ENCODE results near the gene TMPRSS3. TPM values are rescaled to one million over a fixed set of nuclear protein-coding genes. Genes with fewer than 3 reads are reported as not detected.
"Not testable (repeated sequence)": the region's sequence is repeated elsewhere in the genome, so short reads cannot be mapped to it uniquely, and the experiment has no call there.

TMPRSS3 gene
- total RNA-seq, 1 donor from 2014 or later: not detected

DNA sequence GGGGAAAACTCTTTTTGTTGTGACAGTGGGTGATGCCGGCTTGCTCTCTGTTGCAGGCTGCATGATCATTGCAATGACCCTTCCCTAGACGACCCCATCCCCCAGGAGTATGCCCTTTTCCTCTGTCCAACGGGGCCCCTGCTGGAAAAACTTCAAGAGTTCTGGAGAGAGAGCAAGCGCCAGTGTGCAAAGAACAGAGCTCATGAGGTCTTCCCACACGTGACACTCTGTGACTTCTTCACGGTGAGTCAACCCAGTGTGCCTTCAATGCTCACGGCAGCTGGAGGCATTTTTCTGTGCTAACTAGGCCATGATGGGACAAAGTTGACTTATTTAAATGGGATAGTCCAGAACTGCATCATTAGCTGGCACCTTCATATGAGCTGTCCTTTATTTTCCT, 13.5 kb upstream of the TMPRSS3 start:
- DNase-seq (ENCODE audit: low read depth): no peak

DNA sequence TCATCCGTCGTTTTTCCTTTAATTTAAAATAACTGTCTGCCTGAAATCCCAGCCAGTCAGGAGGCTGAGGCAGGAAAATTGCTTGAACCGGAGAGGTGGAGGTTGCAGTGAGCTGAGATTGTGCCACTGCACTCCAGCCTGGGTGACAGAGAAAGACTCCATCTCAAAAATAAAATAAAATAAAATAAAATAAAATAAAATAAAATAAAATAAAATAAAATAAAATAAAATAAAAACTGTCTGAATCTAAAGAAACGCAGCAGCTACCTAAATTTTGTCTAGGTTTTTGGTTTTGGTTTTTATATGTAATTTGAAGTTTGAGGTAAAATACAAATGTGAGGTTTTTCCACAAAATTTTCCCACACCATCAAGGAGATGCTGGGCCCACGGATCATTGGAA, 12.9 kb upstream of the TMPRSS3 start:
- not testable (repeated sequence) for DNase-seq (ENCODE audit: low read depth)

DNA sequence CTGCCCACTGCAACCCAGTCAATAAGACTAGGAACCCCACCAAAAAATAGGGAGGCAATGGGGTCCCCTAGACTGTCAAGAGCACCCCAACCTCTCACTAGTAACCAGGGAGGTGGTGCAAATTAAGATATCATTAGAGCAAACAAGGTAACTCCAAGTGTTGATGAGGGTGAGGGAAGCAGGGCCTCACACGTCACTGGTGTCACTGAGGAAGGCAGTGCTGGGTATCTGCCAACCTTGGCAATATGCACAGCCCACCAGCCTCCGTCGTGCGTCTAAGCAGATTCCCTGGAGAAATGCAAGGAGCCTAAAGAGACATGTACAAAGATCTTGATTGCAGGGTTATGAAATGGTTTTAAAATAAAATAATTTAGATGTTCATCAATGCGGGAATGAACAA, 11.6 kb upstream of the TMPRSS3 start:
- no peak for DNase-seq (ENCODE audit: low read depth)

DNA sequence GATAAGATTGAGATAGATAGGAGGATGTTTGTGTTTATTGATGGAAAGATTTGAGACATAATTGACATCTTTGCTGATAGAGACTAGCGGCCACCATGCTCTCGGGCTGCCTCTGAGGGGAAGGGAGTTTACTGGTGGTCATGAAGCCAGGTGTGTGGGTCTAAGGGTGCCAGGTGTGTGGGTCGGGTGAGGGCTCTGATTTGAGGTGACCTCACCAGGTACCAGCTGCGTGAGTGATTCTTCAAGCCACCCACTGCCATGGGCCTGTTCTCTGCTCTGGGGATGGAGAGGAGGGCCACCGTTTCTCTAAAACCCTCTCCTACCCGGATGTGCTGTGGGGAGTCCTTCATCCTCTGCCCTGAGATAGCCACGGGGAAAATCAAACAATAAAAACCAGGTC, 11.0 kb upstream of the TMPRSS3 start:
- DNase-seq (ENCODE audit: low read depth): no peak

DNA sequence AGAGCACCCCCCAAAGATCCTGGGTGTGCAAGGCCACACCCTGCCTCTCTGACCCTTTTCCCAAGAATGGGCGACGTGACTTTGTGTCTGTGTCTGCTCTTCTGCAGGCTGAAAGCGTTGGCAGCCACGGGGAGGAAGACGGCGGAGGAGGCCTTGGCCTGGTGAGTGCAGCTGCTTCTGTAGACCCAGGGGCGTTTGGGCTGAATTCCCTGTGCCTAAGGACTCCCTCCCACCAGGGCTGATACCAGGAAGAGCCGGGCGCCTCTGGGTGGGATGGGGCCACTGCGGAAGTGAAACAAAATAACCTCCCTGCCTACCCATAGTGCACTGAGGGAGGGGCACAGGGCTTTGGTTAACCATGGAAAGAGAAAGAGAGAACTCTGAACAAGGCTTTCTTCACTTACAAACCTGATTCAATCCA, 10.4 kb upstream of the TMPRSS3 start:
- DNase-seq (ENCODE audit: low read depth): no peak

DNA sequence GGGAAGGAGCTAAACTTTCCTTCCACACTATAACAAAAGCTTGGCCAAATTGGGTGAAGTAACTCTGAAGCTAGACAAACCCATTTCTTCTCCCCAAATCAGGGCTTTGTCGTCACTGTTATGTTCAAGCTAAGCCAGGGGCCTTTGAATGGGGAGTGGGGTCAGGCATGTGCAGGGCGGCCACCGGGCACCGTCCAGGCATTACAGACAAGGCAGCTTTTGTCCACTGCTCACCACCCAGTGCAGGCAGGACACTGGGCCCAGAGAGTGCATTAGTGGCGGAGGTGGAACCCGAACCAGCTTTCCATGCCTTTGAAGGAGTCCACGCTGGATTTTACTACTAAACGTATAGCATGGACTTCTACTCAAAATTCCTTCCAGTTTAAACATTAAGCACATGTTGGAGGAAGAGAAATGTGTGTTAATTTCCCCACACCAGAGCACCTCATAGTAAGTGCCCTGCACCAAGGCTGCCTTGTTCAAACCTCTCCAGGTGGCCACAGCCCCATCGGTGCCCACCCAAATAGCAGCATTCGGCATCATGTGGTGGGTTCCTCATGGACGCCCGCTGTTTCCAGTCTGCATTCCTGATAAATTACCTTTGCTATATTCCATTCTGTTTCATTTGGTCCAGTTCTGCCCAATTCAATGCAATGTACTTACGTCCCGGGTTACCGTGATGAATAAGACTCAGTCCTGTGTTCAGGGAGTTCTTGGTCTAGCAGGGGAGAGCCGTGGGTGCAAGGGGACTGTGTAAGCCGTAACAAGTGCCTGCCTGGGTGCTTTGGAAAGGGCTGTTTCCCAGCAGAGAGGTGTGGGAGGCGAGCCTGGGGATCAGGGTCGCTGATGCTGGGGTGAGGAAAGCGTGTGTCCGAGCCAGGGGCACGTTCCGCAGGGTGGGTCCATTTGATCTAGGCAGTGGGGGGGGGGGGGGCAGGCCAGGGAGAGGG, 9.5 kb upstream of the TMPRSS3 start:
- DNase-seq (ENCODE audit: low read depth): no peak

DNA sequence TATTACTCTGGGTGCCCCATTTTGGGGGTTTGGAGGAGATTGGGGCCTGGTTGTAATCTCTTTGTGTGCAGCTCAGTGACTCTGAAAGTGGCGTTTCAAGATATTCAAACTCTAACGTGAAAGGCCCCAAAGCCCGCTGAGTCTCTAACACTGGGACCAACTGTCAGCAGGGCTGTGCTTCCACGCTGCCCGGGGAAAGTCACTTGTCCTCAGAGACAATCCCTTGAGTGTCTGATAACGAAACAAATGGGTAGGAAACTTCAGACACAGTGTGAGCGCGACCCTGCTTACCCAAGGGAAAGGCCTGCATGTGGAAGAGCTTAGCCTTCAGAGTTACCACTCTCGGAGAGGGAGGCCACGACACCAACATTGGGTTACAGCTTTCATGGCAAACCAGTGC, 8.7 kb upstream of the TMPRSS3 start:
- DNase-seq (ENCODE audit: low read depth): no peak

DNA sequence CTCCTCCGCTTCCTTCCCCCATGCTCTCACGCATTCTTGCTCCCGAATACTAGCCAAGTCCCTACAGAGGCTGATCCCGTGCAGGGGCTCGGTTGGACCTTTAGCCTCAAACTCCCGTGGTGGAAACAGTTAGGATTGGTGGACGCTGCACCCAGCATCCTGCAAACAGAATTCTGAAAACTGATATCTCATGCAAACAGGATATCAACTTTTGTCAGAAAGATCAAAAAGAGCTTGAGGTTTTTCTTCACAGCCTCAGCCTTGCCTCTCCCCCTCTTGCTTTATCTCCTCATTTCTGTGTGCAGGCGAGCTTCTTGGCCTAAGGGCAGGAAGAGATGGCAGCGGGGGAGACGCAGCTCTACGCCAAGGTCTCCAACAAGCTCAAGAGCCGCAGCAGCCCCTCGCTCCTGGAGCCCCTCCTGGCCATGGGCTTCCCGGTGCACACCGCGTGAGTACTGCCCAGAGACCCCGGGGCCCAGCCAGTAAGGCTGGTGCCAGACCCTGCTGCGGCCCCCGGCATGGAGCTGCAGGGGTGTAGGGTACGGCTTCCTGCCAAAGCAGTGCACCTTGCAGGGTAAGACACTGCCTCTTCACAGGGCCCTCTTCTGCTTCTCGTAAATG, 7.9 kb upstream of the TMPRSS3 start, which contains the start of gene UBASH3A:
Gene UBASH3A, plus strand, starts transcription at position 292 of the 621 bp plus-strand sequence. Its CDS starts 44 bp downstream, at position 336.
- DNase-seq (ENCODE audit: low read depth): no peak

DNA sequence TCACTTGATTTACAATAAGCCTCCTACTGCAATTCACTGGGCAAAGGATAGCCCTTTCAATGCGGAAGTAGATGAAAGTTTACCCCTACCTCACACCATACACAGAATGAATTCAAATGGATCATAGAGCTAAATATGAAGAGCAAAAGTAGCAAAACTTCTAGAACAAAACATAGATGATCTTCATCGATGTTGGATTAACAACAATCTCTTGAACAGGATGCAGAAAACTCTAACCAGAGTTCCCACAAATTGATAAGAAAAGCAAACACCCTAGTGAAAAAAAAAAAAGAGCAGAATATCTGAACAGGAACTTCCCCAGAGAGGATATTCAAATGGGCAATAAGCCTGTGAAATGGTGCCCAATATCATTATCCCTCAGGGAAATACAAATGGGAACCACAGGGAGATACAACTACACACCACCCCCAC, 6.0 kb upstream of the TMPRSS3 start:
- no peak for DNase-seq (ENCODE audit: low read depth)

DNA sequence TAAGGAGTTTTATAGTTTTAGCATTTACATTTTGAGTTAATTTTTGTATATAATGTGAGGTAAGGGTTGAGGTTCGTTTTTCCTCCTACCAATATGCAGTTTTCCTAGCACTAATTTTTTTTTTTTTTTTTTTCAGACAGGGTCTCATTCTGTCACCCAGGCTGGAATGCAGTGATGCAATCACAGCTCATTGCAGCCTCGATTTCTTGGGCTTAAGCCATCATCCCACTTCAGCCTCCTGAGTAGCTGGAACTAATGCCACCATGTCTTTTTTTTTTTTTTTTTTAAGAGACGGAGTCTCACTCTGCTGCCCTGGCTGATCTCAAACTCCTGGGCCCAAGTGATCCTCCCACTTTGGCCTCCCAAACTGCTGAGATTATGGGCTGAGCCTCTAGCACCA, 5.3 kb upstream of the TMPRSS3 start:
- no peak for DNase-seq (ENCODE audit: low read depth)

DNA sequence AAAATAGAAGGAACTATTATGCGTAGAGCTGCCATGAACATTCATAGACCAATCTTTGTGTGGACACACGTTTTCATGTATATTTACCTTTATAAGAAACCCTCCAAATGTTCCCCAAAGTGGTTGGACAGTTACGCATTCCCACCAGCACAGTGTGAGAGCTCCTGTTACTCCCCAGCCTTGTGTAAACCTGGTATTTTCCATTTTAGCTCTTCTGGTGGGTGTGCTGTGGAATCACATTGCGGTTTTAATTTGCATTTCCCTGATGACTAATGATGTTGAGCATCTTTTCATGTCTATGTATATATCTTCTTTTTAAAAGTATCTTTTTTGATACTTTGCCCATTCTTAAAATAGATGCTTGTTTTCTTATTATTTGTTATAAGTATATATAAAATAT, 4.7 kb upstream of the TMPRSS3 start:
- no peak for DNase-seq (ENCODE audit: low read depth)

DNA sequence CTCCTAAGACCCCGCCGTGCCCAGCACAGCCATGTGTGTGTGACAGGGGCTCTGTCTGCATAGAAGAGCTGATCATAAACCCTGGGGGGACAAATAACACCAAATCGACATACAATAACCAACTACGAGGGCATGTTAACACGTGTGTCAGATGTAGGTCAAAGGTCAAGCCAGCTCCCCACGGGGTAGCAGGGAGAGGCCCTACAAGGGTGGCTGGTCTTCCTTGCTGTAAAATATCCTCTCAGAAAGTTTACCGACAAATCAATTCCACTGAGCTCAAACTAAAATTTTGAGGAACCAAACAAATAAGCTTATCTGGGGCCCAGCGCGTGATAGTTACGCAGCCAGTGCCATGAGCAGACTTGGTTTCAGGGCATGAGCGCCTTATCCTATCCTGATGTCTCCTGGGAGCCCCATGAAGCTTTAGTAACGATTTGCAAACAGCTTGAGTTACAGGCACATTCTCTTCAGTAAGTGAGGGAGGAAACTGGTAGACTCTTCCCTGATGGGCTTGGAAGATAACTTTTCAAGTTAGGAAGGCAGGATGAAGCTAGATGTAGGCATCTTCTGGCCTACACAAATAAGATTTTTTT, 2.7 kb upstream of the TMPRSS3 start:
- DNase-seq (ENCODE audit: low read depth): no peak

DNA sequence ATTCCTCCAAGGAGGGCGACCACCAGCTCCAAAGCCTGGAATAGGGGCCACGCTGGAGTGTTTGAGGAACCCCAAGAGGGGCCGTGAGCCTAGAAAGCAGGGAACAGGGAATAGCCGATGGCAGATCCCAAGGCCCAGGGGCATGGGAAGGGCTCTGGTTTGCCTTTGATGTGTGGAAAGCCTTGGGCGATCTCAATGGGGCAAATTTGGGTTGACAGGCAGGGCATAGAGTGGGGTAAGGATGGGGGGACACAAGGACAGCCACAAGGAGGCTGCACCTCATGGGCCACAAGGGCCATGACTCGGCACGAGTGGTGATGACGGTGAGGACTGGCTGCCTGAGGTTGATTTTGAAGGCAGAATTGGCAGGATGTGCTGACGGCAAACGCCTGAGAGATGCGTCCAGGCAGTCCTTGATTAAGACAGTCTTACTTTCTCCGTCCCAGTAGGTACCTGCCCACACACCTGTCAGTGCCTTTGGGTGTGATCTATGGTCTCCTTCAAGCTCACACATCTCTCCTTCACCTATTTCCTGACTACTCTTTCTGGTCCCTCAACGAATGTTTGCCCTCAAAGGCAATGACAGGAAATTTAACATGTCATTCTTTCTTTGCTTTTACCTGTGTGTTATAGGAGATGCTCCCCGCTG, 2.0 kb upstream of the TMPRSS3 start:
- no peak for DNase-seq (ENCODE audit: low read depth)

DNA sequence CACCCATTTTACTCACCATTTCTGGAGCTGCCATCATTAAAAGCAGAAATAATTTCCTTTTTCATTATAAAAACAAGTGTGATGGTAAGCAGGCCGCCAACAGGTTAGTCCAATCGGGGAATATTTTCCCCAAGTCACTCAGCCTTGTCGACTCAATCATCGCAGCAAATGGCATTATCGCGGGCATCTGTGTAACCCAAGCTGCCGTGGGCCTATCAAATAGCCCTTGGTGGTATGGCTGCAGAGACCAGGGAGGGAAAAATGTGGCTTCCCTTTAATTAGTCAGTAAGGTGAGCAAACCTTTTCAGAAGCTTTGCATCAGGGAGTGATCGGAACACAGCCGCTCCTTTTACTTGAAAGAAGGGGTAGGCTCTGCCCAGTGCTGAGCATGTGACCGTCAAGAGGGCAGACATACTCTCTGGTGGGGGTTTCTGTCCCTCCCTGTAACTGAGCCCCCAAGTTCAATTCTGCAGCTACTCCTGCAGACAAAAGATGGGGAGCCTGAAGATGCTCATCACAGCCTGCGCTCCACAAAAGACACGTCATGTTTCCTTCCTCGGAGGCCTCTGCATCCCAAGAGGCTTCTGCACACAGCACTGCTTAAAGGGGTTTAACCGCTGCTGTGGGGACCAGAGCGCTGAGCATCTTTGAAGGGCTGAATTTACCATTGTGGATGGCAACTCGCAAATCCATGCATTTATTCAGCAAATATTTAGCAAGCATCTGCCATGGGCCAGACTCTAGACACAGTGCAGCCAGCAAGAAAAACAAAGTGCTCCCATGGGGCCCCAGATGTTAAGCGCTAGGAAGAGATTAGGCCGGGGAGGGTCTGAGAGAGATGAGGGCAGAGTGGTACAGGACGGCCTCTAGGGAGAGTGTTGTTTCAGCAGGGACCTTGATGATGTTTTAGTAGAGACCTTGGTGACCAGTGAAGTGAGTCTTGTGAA, 1.2 kb upstream of the TMPRSS3 start:
- no peak for DNase-seq (ENCODE audit: low read depth)

DNA sequence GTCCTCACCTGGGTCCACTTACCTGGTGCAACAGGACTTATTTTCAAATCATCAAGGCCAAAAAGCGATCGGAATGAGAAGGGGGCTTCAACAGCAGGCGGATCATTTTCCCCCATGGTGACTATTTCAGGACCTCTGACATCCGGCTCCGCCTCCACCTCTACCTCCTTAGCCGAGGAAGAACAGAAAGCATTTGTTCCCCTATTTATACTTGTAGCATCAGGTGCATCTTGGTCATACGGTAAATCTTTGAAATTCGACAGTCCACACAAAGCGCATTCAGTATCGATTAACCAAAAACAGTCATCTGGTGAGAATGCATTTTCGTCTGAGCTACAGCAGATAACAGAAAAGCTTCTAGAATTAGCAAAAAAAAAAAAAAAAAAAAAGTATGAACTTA, 550 bp downstream of the TMPRSS3 start:
- DNase-seq (ENCODE audit: low read depth): no peak

DNA sequence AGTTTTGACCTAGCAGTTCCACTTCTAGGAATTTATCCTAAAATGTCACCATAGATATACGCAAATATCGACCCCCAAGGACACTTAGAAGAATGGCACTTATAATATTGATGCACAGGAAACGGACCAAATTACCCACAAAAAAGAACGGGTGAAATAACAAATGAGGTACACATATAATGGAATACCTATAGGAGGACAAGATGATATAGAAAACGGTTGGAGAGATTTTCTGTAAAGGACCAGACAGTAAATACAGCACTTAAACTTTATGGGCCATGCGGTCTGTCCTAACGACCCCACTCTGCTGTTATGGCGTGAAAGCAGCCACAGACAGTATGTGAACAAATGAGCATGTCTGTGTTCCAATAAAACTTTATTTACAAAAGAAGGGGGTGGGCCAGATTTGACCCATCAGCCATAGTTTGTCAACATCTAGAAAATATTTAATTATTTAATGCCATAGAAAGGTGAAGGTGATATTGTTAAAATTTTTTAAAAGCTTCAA, 2.4 kb downstream of the TMPRSS3 start:
- no peak for DNase-seq (ENCODE audit: low read depth)

DNA sequence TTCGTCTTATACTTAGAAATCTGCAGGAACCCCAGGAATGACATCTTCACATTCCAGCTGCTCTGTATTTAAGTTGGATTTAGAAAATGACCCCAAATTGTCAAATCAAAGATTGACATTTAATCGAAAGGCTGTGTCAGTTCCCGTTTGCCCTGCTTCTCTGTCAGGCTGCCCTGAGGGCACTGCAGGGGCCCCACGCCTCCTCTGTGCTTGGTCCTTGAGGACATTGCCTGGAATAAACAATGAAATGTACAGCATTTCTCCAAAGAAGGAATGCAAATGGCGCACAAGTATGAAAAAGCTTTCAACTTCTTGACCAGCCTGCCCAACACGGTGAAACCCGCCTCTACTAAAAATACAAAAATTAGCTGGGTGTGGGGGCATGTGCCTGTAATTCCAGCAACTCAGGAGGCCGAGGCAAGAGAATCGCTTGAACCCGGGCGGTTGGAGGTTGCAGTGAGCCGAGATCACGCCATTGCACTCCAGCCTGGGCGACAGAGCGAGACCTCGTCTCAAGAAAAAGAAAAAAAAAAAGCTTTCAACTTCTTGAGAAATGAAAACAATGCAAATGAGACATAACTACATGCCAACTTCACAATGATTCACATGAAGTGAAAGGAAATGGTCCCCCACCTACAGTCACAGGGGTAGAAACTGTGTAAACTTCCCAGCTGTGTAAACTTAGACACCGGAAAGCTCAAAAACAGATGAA, 3.0 kb downstream of the TMPRSS3 start:
- no peak for DNase-seq (ENCODE audit: low read depth)

DNA sequence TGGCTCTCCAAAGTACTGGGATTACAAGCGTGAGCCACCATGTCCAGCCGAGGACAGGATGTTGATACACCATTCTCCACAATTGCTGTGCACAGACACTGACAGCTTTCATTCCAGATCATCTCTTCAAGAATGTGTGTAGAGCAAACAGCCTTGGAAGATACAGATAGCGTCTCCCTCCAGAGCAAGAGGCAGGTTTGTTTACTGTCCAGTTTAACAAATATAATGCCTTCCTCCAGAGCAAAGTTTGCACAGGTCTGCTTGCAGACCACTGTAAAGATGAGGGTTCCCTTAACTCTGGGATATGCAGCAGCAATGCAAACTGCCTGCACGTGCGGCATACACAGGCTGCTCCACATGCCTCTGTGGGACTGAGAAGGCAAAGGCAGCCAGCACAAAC, 4.6 kb downstream of the TMPRSS3 start:
- DNase-seq (ENCODE audit: low read depth): no peak

DNA sequence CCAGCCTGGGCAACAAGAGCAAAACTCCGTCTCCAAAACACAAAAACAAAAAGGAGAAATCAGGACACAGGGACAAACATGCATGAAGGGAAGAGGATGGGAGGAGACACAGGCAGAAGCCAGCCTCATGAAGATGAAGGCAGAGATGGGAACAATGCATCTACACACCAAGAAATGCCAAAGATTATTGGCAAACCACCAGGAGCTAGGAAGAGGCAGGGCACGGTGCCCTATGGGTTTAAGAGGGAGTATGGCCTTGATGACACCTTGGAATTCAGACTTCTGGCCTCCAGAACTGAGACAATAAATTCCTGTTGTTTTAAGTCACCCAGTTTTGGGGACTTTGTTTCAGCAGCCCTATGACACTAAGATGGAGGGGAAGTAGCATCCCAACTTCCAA, 5.2 kb downstream of the TMPRSS3 start:
- DNase-seq (ENCODE audit: low read depth): no peak

DNA sequence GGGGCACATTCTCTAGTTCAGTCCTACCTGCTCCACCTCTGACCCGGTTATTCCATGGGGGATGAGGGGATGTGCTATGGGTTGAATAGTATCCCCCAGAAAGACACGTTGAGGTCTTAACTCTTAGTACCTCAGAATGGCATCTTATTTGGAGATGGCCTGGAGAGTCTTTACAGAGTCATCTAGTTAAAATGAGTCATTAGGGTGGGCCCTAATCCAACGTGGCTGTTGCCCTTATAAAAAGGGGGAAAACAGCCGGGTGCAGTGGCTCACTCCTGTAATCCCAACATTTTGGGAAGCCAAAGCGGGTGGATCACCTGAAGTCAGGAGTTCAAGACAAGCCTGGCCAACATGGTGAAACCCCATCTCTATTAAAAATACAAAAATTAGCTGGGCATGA, 5.7 kb downstream of the TMPRSS3 start:
- no peak for DNase-seq (ENCODE audit: low read depth)
